GOT3 (cell line): ENCODE data around the gene DDX25.

Source experiments
- DNase-seq: peaks from one replicate; lab custom pipeline; 2025; ENCODE audit warnings: mixed read lengths; lab: John Stamatoyannopoulos, UW

The DDX25 gene

GRCh38 chr11:125935618-125936199 is 31.4 kb downstream of the DDX25 start:
- no peak for DNase-seq

DNA sequence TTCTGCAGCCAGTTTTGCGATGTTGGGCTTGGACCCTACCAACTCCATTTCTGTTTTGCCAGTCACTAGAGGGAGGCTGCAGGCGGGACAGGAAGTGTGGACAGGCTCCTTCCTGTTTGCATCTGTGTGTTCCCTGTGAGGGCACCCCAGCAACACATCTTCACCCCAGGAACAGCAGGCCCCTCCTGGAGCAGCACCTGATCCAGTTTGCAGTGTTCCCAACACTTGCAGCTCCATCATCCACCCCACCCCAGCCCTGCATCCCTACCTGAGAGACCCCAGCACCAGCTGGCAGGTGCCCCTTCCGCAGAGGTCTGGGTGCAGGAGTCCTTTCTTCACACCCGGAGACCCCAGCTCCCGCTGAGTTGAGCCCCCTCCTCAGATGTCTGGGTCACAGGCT is 34.1 kb downstream of the DDX25 start:
- DNase-seq, result no peak

- DNase-seq, result no peak
These were observed 34.8 kb downstream of the DDX25 start for GRCh38 chr11:125939081-125939521.

DNA sequence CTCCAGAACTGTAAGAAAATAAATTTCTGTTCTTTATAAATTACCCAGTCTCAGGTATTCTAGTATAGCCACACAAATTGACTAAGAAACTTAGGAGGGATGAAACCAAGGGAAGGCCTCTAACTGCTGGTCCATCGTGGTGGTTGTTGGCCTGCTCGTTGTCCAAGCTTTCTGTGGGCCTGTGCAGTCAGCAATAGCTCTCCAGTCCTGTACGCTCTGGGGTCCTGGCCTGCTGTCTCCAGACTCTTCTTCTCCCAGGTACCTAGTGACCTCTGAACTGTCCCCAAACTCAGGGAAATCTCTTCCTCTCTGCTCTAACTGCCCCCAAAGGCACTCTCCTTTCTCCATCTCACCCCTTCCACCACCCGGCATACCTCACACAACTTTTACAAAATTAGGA is 35.8 kb downstream of the DDX25 start:
- no peak for DNase-seq

DNA sequence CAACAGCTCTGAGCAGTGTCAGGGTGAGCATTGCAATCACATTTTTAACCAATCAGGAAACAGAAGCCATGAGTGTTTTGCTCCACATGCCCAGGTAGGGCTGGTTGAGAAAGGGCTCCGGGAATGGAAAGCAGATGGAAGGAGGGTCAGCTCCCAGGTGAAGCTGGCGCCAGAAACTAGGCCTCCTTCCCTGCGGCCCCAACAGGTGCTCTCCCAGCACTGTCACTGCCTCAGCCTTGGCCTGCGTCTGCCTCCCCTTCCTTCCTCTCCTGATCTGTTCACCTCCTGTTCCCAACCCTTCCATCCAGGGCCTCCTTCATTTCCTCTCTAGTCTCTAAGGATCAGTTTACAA is 36.9 kb downstream of the DDX25 start:
- no peak for DNase-seq

DNA sequence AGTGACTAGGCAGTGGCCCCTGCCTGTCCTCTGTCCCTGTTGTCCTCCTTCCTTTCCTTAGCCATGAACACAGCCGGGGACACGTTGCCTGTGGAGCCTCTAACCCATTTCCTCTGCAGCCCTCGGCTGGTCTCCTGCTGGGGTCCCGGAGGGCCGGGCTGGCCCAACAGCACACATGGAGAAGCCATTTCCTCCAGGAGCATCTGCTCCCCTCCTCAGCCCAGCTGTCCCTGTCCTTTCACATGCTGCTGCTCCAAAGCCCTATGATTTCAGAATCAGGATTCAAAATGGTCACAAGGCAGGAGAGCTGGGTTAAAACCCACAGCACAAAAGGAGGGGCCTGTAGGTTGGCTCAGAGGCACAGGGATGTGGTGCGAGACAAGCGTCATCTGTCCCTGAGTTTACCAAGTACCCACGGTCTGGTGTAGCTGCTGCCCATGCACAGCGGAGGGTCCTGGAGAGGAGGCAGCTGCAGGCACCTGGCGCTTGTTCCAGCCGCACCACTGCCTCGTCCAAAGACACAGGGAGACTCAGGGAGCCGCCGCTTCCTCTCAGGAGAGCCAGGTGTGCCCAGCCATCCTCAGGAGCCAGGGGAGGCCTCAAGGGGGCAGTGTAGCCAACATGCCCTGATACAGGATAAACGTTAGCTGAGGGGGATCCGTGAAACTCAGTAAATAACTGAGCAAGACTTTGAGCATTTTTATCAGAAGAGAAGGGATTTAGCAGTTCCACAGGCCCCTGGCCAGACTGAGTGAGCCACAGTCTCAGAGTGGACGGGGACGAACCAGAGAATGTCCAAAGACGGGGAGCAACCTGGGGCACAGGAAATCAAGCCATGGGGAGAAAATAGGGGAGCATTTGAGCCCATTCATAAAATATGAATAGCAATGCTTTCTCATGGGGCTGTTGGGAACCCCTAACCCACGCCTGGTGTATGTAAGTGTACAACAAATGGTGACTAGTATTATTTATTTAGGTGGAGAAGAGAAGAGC is 37.6 kb downstream of the DDX25 start:
- no peak for DNase-seq

DNA sequence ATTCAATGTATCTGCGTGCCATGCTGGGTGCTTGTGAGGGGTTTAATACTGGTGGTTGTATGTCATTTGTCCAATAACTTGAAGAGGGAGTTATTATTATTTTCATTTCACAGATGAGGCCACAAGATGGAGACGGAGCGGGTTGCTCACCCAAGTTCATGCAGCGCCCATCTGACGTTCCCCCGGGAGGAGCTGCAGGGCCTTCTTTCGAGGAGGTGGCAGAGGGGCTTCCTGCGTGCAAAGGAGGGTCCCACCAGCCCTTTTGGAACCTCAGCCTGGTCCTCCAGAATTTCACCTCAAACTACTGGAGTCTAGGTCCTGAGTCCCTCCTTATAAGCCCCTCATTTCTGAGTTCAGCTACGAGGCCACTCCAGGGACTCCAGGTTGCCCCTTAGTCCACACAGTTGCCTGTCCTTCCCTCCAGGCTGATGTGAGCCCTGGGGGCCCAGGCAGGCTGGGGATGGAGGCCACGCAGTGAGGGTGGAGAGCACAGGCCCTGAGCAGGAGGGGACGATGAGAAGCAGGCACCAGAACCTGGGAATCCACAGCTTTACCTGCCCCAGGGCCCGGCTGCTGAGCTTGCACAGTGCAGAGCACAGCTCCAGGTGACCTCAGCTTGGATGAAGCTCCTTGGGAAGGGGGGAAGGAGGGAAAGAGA is 38.6 kb downstream of the DDX25 start:
- no peak for DNase-seq

DNA sequence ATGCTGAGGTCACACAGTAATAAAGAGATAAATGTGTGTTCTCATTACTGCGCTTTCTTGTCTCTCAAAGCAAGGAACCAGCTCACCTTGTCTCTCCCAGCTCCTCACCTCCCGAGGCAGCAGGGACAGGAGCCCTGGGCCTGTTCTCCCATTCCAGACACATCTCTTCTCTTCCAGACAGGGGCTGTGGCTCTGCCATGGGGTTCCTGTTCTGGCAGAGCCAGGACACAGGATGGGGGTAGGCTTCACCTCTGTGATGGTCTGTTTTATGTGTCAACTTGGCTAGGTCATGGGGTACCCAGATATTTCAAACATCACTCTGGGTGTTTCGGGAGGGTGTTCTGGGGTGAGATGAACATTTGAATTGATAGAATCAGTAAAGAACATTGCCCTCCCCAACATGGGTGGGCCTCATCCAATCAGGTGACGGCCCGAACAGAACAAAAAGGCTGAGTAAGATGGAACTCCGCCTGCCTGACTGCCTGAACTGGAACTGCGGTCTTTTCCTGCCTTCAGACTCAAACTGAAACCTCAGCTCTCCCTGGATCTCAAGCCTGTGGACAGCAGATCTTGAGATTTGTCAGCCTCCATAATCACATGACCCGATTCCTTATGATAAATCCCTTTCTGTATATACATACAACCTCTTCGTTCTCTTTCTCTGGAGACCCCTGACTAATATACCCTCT is 39.5 kb downstream of the DDX25 start:
- no peak for DNase-seq

- no peak for DNase-seq
These were observed 40.2 kb downstream of the DDX25 start for GRCh38 chr11:125944350-125945010.

DNA sequence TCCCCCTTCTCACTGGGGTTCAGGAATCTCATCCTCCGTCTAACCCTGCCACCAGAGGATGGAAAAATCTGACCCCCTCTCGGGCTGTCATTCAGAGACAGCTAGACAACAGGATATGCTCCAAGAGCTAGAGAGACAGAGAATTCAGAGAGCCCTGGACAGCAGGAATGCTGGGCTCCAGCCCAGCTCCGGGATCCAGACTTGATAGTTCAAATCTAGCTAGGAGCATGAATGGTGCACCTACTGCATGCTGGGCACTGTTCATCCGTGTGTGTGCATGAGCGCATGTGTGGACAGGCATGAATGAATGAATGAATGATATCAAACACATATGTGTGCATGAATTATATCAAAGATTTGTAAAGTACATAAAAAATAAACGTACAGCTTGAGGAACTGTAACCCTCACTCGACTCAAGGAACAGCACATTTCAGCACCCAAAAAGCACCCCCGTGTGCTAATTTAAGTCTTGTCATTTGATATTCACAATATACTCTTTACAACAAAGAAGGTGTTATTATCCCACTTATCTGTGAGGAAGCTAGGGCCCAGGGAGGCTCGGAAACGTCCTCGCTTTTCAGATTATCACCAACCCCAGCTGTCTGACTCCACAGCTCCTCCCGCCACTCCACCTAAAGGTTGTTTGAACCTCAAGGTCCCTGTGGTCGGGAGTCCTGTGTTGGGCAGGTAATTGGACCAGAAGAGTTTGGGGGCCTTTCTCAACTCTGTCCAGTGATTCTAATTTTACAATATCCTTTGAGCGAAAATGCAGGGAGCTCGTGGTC is 40.9 kb downstream of the DDX25 start:
- no peak for DNase-seq

- no peak for DNase-seq
These were observed 41.7 kb downstream of the DDX25 start, which contains the start of gene VSIG10L2 for GRCh38 chr11:125945797-125946520. Gene VSIG10L2 (plus strand): TSS chr11:125946044. CDS start chr11:125946056, 12 bp downstream.

- DNase-seq, result no peak
These were observed 42.6 kb downstream of the DDX25 start for GRCh38 chr11:125946712-125947418.

- no peak for DNase-seq
These were observed 43.3 kb downstream of the DDX25 start for GRCh38 chr11:125947419-125948277.

- no peak for DNase-seq
These were observed 44.2 kb downstream of the DDX25 start for GRCh38 chr11:125948278-125949051.

DNA sequence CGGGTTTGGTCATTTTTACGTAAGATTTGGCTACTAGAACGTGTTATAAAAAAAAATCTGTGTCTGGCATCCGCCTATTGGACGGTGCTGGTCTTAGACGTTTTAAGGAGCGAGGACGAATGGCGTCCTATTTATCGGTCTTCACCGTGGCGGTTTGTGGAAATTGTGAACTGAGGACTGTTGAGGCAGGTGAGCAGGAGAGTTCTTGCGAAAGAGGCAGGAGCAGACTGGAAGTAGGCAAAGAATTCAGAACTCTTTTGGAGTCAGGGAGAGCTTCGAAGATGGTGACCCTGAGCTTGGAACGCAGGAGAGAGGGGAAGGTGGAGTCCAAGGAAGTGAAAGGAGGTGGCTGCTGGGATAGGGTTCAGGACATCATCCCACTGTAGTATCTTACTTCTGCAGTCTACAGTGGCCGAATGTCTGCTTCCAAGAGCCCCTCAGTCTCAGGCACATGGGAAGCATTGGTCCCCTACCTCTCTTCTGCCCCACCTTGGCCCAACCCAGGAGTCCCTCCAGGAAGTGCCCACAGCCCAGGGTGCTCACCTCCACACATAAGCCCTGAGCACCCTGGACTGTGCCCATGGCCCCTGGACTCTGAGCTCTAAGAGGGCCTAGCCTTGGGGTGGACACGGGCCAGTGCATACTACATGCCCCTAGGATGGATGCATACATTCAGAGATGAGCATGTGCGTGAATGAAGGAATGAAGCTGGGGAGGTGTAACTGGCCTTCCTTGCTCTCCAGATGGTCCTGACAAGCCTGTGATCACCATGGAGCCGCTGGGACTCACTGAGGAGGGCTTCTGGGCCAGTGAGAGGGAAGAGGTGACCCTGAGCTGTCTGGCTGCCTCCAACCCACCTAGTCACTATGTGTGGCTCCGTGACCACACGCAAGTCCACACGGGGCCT is 45.2 kb downstream of the DDX25 start:
- DNase-seq, result no peak

GRCh38 chr11:125950178-125950490 is 45.8 kb downstream of the DDX25 start:
- DNase-seq, result no peak
